ACHN (cell line): ENCODE results near the gene MRGPRD.
"Not testable (repeated sequence)": the region's sequence is repeated elsewhere in the genome, so short reads cannot be mapped to it uniquely, and the experiment has no call there.

Experiments
- DNase-seq: peaks from one replicate; pipeline ENCODE4 v3.0.0-alpha.2; 2015
- in situ Hi-C: cut with HindIII; loops from 2 replicates; pipeline ENCODE4 v1.10.0; 2017; ENCODE audit warnings: low sequenced_read_pairs, low pct_ligation_motif_present, low pct_unique_long_range_greater_than_20kb

MRGPRD gene

DNA sequence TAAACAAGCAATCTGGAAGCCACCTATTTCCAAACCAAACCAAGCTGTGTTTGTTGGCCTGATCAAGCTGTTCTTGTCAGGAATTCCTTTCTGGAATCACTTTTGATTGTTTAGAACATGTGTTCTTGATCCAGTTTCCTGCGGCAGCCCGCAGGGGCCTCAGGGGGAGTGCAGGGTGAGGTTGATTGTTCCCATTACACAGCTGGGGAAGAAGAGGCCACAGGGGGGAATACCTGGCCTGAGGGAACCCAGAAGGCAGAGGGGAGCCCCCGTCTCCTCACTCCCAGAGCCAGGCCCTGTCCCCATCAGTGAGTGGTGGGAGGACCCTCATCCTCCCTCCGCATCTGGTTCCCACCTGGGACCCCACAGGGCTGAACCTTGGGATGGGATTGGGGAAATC, 4.2 kb downstream of the MRGPRD start:
- in situ Hi-C loops = no loop called here
- no peak for DNase-seq

DNA sequence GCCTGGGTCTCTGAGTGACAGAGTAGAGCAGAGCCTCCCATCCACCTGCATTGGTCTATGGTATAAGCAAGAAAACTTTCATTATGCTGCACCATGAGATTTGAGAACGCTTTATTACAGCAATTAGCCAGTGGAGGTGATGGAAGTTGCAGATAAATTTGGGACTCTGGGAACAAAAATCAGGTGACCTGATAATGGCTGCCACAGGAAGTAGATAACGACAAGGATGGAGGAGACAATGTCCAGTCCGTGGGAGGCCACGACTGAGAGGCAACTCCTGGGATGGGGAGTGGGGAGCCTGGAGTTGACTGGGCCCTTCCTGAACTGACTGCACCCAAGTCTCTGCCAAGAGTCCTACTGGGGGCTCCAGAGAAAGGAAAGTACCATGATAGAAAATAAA, 4.7 kb downstream of the MRGPRD start:
- no peak for DNase-seq
- in situ Hi-C loops = no loop called here

DNA sequence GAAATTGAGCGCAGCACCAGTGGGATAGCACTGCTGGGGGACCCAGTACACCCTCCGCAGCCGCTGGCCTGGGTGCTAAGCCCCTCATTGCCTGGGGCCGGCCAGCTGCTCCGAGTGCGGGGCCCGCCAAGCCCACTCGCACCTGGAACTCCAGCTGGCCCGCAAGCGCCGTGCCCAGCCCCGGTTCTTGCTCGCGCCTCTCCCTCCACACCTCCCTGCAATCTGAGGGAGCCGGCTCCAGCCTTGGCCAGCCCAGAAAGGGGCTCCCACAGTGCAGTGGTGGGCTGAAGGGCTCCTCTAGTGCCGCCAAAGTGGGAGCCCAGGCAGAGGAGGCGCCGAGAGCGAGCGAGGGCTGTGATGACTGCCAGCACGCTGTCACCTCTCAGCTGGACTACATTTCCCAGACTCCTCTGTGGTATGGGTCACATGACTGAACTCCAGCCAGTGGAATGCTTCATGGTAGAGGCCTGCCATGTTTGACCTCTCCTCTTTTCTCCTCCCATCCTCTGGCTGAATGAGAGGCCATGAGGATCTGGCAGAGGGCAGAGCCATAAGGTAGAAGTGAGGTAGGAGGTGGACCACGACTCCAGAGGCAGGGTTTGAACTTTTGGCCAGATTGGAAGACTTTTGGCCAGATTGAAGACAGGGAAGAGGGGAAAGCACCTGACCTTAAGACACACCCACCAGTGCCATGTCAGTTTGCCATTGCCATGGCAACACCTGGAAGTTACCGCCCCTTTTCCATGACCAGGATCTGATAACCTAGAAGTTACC, 6.2 kb downstream of the MRGPRD start:
- in situ Hi-C loops = no loop called here
- DNase-seq = peak; percentile 11

DNA sequence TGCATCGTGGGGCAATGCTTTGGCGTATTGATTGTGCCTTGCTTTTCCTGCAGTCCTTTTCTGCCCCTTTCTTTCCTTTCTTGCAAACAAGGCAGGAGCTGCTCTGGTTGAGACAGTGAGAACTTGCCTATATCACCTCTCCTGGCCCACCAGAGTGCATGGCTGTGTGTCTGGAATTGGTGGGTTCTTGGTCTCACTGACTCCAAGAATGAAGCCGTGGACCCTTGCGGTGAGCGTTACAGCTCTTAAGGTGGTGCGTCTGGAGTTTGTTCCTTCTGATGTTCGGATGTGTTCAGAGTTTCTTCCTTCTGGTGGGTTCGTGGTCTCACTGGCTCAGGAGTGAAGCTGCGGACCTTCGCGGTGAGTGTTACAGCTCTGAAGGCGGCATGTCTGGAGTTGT, 7.1 kb downstream of the MRGPRD start:
- DNase-seq, in situ Hi-C loops: not testable (repeated sequence)

DNA sequence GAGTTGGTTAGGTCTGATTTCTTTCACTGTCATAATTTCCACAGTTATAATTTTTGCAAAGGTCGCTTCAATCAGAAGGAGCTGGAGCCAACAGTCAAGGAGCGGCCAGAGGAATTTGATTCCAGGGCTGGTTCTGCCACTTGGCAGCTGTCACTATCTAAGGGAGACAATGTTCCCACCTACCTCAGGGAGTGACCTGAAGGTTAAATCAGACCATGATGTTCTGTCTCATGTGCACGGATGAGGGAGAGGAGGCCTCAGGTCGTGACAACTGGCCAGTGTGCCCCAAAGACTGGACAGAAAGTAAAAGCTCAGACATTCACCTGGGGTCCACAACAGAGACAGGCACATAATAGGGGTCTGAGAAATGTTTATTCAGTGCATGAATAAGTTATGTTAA, 7.6 kb downstream of the MRGPRD start:
- no peak for DNase-seq
- in situ Hi-C loops = no loop called here

DNA sequence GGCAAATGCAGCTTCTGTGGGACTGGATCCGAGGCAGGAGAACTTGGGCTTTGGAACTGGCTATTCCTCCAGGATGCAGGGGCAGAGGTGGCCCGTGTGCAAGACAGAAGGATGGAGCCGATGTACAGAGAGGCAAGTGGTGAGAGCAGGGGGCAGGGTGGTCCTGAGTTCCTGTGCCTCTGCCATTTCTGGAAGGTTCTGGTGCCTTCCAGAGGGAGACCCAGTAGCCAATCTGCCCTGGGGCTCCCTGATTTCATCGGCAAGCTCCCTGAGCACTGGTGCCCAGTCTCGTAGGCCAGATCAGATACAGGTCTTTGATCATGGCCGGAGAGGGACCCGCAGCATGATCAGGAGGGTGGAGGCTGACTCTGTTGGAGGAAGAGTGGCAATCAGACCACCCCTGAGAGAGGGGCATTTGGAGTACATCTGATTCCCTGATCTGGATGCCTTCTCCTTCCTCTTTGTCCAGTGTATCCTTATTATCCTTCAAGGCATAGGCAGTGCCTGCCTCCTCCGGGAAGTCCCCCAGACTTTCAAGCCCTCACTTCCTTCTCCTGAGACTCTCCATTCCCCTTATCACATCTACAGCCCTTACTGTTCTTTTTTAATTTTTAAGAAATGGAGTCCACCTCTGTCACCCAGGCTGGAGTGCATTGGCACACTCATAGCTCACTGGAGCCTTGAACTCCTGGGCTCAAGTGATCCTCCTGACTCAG, 9.7 kb downstream of the MRGPRD start:
- DNase-seq = no peak
- in situ Hi-C loops = no loop called here

DNA sequence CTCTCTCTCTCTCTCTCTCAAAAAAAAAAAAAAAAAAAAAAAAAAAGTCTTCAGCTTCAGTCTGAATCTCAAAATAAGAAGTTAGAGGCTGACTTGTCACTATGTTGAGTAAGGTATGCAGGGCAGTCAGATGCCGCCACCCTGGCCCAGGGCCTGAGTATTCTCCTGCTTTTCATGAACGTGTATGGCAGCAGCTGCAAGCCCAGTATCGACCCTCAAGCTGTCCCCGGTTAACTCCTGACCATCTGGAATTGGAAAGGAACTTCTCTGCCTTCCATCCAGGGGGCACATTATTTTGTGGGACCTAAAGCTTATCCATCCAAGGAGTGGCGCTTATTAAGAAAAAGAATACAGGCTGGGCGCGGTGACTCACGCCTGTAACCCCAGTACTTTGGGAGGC, 11.4 kb downstream of the MRGPRD start:
- no peak for DNase-seq
- in situ Hi-C loops = no loop called here

DNA sequence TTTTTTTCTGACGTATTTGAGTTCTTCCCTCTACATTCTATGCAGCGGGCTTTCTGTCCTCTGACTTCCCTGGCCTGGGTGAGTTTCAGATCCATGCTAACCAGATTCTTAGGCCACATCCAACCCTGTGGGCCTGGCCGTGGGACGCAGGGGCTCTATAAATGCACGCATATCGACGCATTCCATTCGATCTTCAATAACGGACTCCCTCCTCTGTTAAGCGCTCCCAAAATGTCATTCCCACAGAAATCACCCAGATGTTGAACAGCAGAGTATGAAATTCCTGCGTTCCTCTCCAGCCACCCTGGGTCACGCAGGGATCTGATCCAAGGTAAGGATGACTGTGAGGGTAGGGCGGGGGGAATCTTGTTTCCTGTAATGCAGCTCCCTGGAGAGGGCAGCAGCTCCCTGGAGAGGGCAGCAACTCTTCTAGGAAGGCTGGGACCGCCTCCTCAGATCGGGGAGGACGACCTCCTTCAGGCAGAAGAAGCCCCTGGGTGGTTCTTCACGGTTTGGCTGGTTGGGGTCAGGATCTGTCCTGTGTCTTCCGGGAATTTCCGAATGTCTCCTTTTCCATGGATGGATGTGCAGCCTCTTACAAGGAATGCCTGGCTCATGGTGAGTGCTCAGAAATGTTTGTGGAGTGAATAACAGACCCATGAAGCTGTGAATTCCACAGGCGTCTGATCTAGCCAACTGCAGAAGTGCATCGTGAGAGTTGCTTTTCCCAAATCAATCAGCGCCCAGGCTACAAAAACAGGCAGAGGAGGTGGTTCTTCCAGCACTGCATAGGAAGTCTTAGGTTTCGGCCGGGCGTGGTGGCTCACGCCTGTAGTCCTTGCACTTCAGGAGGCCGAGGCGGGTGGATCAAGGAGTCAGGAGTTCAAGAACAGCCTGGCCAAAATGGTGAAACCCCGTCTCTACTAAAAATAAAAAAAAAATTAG, 12.2 kb downstream of the MRGPRD start:
- in situ Hi-C loops = no loop called here
- DNase-seq = no peak

DNA sequence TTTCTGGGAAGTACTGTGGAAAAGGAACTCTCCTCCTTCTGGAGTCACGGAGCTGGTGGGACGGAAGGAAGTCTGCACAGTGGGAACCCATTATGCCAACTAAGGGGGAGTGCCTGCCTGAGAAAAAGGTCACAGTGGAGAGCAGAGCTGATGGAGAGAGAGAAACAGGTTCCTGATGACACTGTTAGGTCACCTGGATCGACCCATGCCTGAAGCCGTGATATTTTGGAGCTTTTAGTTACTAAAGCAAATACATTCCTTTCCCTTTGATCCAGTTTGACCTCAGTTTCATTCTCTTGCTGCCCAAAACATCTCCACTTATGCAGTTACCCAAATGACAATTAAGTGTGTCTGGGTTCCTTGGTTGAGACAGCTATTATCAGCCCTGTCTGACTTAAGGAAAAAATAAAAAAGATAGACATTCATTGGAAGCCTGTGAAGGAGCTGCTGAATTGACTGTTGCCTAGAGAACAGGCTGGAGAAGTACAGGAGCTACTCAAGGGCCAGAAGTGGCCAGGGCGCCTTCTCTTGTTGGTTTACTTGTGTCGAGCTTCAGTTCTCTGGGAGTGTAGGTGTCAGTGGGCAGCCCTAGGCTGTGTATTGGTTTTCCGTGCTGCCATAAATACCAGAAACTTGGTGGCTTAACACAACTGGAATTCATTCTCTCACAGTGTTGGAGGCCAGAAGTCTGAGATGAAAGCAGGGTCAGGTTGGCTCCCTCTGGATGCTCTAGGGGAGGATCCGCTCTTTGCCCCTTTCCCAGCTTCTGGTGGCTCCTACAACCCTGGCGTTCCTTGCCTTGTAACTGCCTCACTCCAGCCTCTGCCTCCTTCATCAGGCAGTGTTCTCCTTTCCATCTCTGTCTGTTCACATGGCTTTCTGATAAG, 13.6 kb downstream of the MRGPRD start:
- in situ Hi-C loops = no loop called here
- DNase-seq = no peak

DNA sequence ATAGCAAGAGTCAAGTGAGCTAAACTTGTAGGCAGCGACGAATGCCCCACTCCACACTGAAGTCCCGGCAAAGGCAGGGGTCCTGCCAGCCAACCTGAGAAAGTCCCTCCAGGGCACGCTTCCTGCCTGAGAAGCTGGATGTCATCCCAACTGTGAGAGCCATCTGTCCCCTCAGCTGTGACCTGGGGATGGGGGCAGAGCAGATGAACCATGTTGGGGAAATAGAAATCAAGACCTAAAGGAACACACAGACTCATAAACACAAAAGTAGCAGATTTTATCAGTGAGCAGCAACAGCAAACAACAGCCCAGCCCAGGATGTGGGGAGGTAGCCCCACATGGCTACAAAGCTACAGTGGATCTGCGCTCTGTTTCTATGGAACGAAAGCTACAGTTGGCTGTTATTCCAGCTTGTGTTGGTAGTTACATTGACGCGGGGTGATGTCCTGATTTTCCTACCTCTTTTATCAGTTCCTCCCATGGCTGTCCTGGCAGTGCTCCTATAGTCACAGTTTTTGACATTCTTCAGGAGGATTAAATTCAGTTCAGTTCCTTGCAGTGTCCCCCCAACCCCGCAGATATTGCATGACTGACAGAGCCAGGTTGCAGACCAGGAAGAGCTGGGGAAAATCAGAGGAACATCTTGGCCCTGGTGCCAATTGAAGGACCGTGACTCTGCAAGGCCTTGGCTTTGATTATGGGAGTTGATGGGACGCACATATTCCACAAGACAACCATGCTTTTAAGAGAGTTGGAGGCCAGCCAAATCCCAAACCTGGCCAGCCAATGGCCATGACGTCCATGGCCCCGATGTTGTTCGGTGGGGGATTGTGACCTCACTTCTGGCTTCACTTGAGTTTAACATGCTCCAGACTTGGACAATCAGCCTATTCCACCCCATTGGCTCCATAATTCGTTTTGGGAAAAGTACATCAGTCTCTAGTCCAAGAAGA, 14.6 kb downstream of the MRGPRD start:
- in situ Hi-C loops = no loop called here
- no peak for DNase-seq

DNA sequence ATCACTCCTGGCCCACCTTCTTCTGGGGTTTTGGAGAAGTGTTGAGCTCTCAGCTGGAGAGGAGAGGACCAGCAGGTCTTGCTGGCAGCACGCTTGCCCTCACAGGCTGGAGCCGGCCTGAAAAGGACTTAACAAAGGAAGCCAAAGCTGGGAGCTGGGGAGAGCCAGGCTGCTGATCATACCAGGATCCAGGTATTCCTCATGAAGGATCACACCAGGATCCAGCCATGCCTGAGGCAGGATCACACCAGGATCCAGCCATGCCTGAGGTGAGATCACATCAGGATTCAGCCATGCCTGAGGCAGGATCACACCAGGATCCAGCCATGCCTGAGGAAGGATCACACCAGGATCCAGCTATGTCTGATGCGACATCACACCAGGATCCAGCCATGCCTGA, 17.0 kb downstream of the MRGPRD start:
- DNase-seq = no peak
- in situ Hi-C loops = no loop called here

DNA sequence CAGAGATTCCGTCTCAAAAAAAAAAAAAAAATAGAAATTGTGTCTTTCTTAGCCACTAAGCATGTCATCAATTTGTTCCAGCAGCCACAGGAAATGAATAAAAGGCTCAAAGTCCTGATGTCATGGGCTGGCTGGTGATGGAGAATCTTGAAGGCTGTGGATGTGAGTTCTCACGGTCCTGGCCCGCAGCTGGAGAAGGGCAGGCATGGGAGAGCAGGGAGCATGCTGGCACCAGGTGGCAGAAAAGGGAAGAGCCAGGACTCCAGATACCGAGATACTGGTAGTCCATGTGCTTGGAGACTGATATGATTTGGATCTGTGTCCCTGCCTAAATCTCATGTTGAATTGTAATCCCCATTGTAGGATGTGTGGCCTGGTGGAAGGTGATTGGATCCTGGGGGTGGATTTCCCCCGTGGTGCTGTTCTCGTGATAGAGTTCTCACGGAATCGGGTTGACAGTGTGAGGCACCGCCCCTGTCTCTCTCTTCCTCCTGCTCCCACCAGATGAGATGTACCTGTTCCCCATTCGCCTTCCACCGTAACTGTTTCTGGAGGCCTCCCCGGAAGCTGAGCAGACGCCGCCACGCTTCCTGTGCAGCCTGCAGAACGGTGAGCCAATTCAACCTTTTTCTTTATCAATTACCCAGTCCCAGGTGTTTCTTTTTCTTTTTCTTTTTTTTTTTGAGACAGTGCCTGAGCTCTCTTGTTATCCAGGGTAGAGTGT, 18.1 kb downstream of the MRGPRD start:
- in situ Hi-C loops = no loop called here
- no peak for DNase-seq

DNA sequence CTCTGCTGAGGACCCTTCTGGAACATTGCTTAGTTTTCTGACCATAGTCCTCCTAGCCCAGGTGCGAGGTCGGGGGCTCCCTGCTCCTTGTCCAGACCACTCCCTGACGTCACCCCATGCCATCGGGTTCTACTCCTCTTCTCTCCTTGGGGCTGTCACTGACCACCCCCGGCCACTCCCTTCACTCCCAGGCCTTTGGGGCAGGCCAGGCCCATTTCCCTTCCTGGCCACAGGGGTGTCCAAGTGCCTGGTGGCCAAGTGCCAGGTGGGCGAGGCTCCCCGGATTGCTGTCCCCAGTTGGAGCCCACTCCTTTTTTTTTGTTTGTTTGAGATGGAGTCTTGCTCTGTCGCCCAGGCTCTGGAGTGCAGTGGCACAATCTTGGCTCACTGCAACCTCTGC, 19.5 kb downstream of the MRGPRD start:
- no peak for DNase-seq
- in situ Hi-C loops = no loop called here

DNA sequence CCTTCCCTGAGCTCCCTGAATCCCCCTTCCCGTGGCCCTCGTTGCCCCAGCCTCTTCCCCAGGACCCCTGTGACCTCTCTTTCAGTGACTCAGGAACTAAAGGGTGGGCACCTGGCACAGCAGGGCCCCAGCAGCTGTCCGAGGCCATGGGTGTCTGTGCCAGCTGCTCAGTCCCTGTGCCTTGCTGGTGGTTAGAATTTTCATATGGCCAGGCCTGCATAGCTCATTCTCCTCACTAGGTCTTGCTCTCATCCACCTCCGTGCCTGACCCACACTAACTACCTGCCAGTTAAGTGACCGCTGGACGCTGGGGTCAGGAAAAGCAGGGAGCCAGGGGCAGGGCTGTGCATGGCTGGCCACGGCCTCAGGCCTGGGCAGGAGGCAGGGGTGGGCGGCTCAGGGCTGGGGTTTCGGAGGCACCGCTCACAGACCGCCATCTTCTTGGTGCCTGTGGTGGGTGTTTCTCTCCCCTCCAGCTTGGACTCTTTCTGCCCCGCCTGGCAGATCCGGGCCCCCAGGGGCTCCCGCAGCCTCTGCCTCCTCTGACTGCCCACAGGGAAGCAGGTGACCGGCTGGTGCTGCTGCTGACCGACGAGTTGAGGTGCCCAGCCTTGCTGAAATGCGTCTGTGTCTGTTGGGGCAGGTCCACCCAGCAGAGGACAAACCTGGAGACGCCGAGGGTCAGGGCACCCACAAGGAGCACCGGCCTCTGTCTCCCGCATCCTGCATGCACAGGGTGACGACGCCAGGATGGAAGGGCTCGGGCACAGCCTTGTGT, 20.3 kb downstream of the MRGPRD start:
- in situ Hi-C loops = no loop called here
- DNase-seq = no peak

DNA sequence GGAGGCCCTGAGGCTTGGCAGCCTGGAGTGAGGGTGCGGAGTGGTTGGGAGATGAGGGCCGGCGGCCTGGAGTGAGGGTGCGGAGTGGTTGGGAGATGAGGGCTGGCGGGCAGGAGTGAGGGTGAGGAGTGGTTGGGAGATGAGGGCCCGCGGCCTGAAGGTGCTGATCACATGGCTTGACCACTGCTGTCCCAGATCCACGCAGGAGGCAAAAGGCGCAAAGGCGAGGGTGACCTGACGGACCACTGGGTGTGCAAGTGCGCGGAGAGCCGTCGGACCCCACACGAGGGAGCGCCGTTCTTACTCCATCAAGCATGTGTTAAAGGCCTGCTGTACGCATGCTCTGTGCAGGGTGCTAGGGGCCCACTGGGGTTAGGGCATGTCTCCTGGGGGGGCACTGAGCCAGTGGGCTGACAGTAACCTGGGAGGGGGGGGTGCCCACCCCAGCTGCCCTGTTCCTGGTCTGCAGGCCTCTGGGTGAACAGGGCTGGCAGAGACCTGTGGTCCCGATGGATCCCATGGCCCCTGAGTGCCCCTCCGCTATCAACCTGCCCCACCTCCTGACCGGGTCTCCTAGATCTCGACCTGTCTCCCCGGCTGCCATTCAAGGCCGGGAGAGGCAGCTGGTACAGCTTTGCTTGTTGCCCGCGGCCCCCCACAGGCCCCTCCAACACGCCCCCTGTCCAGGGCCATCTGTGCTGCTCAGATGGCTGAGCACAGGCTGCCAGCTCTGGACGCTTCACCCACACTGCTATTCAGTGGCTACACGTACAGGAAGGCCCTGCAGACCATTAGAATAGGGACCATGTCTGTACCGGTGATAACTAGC, 21.1 kb downstream of the MRGPRD start:
- DNase-seq = no peak
- in situ Hi-C loops = no loop called here
